ENCODE measurements around the gene CD244. TPM values are rescaled to one million over a fixed set of nuclear protein-coding genes. Genes with fewer than 3 reads are reported as not detected.
A peak's percentile ranks its signal among the peaks of the same experiment; 100 is the strongest.

CD244 gene, protein sequence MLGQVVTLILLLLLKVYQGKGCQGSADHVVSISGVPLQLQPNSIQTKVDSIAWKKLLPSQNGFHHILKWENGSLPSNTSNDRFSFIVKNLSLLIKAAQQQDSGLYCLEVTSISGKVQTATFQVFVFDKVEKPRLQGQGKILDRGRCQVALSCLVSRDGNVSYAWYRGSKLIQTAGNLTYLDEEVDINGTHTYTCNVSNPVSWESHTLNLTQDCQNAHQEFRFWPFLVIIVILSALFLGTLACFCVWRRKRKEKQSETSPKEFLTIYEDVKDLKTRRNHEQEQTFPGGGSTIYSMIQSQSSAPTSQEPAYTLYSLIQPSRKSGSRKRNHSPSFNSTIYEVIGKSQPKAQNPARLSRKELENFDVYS
- not detected in 2 replicates for total RNA-seq

DNA sequence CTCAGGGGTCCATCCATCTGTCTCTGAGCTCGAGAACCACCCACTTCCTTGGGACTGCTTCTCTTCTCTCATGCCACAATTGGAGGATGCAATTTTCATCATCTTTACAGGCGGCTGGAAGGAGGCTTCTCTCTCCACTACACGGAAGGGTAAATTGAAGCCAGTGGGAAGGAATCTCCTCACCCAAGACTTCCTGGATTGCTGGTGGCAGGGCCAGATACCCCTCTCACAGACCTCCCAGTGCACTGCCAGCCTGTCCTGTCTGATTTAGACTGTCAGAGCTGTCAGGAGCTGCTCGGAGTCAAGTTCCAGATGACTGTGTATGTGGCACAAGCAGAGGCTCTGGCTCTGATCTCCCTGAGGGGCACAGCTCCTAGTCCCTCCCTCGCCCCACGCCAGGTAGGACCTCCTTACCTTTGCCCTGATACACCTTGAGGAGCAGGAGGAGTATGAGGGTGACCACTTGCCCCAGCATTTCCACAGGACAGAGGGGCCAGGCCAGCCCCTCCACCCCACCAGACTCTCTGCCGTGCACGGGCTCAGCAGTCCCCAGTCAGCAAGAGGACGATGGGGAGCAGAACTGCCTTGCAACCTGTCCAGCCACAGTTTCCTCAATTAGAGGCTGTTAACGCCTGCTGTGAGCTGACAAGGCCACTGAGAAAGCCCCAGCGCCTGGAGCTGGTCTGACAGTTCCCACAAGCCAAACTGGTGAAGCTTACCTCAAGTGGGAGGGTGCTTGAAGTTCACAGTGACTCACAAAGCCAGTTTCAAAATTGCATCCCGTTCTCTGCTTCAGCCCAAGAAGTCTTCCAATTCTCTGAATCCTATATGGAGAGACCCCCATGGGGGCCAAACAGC is at the start of gene CD244:
Gene CD244, minus strand, starts transcription at position 685 of the 858 bp plus-strand sequence. Its CDS starts 210 bp downstream, at position 475.
- DNase-seq (ENCODE audit: insufficient read length, low spot score, missing footprints): peak; percentile 27
- TF ChIP-seq, protein P1, sequence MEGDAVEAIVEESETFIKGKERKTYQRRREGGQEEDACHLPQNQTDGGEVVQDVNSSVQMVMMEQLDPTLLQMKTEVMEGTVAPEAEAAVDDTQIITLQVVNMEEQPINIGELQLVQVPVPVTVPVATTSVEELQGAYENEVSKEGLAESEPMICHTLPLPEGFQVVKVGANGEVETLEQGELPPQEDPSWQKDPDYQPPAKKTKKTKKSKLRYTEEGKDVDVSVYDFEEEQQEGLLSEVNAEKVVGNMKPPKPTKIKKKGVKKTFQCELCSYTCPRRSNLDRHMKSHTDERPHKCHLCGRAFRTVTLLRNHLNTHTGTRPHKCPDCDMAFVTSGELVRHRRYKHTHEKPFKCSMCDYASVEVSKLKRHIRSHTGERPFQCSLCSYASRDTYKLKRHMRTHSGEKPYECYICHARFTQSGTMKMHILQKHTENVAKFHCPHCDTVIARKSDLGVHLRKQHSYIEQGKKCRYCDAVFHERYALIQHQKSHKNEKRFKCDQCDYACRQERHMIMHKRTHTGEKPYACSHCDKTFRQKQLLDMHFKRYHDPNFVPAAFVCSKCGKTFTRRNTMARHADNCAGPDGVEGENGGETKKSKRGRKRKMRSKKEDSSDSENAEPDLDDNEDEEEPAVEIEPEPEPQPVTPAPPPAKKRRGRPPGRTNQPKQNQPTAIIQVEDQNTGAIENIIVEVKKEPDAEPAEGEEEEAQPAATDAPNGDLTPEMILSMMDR (IDR thresholded peaks at IDR 0.05; ENCODE audit: extremely low read depth, low read depth, low read length): no peak
- H3K36me3 ChIP-seq (ENCODE audit: insufficient read depth, low read length): no peaks in the 10 kb centered on the region

DNA sequence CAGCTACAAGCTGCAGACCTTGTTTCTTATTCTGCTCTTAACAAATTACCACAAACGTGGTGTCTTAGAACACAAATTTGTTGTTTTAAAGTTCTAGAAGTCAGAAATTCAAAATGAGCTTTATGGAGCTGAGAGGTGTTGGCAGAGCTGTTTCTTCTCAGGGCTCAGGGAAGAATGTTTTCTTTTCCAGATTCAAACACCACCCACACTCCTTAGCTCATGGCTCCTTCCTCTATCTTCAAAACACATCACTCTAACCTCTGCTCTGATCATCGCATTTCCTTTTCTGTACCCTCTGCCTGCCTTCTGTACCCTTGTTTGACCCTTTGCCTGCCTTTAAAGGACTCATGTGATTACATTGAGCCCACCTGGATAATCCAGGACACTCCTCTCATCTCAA is 49.2 kb upstream of the CD244 start:
- H4K20me1 ChIP-seq (ENCODE audit: insufficient read depth, low read length): no peaks in the 10 kb centered on the region
- DNase-seq (ENCODE audit: insufficient read length, low spot score, missing footprints): no peak
- no peak overlapping the region for H3K27ac ChIP-seq (ENCODE audit: low read depth, low read length)
- no peaks in the 10 kb centered on the region for H3K9me3 ChIP-seq (ENCODE audit: low read depth, low read length)
- no peaks in the 10 kb centered on the region for H3K4me1 ChIP-seq (ENCODE audit: insufficient read depth, low read length)
- H3K79me2 ChIP-seq (ENCODE audit: insufficient read depth, low read length): no peaks in the 10 kb centered on the region
- H3K27me3 ChIP-seq (ENCODE audit: insufficient read depth, low read length): no peaks in the 10 kb centered on the region
- H3K36me3 ChIP-seq (ENCODE audit: insufficient read depth, low read length): no peaks in the 10 kb centered on the region
- no peak overlapping the region for H2AFZ ChIP-seq (ENCODE audit: low read length)
- TF ChIP-seq, protein P1 (IDR thresholded peaks at IDR 0.05; ENCODE audit: extremely low read depth, low read depth, low read length): no peak
- no peak overlapping the region for H3K4me2 ChIP-seq (ENCODE audit: insufficient read depth, low read length)
- H3K4me3 ChIP-seq (ENCODE audit: insufficient read depth, low read length): no peak overlapping the region

More for the DNA sequence above, at the start of gene CD244:
- Histone ChIP-seq H3K4me3 (ENCODE audit: insufficient read depth, low read length) (no peak within 1 kb of the TSS), H3K9me3 (ENCODE audit: low read depth, low read length) (no peaks in the 10 kb centered on the region), H3K79me2 (ENCODE audit: insufficient read depth, low read length) (no peaks in the 10 kb centered on the region), H3K27ac (ENCODE audit: low read depth, low read length) (no peak within 1 kb of the TSS), H3K4me2 (ENCODE audit: insufficient read depth, low read length) (no peak within 1 kb of the TSS), H2AFZ (ENCODE audit: low read length) (no peak within 1 kb of the TSS), H3K27me3 (ENCODE audit: insufficient read depth, low read length) (no peaks in the 10 kb centered on the region), H4K20me1 (ENCODE audit: insufficient read depth, low read length) (no peaks in the 10 kb centered on the region), H3K4me1 (ENCODE audit: insufficient read depth, low read length) (no peaks in the 10 kb centered on the region)

DNA sequence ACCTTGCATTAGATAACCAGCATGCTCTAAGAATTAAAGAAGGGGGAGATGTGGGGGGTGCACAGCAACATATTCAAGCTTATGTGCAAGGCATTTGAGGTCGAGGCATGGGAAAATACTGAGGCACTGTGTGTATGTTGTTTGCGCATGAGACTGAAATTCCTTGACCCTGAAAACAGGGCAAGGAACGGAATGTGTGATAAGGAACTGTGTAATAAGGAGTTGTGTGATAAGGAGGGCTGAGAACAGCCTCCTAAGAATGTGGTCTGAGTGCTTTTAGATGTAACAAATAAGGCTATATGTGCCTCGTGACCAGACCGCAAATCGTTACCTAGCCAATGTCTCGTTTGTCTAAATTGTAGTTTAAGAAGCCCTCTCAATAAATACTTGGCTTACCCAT is 48.8 kb upstream of the CD244 start:
- H3K4me2 ChIP-seq (ENCODE audit: insufficient read depth, low read length): no peak overlapping the region
- H2AFZ ChIP-seq (ENCODE audit: low read length): no peak overlapping the region
- no peak for DNase-seq (ENCODE audit: insufficient read length, low spot score, missing footprints)
- H3K36me3 ChIP-seq (ENCODE audit: insufficient read depth, low read length): no peaks in the 10 kb centered on the region
- no peaks in the 10 kb centered on the region for H3K4me1 ChIP-seq (ENCODE audit: insufficient read depth, low read length)
- no peak overlapping the region for H3K27ac ChIP-seq (ENCODE audit: low read depth, low read length)
- TF ChIP-seq, protein P1 (IDR thresholded peaks at IDR 0.05; ENCODE audit: extremely low read depth, low read depth, low read length): no peak
- no peak overlapping the region for H3K4me3 ChIP-seq (ENCODE audit: insufficient read depth, low read length)
- no peaks in the 10 kb centered on the region for H3K9me3 ChIP-seq (ENCODE audit: low read depth, low read length)
- H3K79me2 ChIP-seq (ENCODE audit: insufficient read depth, low read length): no peaks in the 10 kb centered on the region
- no peaks in the 10 kb centered on the region for H4K20me1 ChIP-seq (ENCODE audit: insufficient read depth, low read length)
- no peaks in the 10 kb centered on the region for H3K27me3 ChIP-seq (ENCODE audit: insufficient read depth, low read length)

Data from osteoblast (primary cell).